ENCODE data around the gene POU2AF1.

Gene POU2AF1

GRCh38 chr11:111406091-111406490 lies 27.0 kb upstream of the POU2AF1 start (continued):
- no peak for TF ChIP-seq PPARA (CRISPR knock-in tag; IDR thresholded peaks at IDR 0.05; ENCODE audit: borderline replicate concordance)
- no peak for TF ChIP-seq GLIS3 (CRISPR knock-in tag; IDR thresholded peaks at IDR 0.05)
- TF ChIP-seq ZC3H10 (CRISPR knock-in tag; IDR thresholded peaks at IDR 0.05) = no peak
- no peak for TF ChIP-seq TCF4 (CRISPR knock-in tag; IDR thresholded peaks at IDR 0.05; ENCODE audit: borderline replicate concordance)

GRCh38 chr11:111405551-111405950 lies 26.5 kb upstream of the POU2AF1 start:
- no peak for TF ChIP-seq CREB5 (CRISPR knock-in tag; IDR thresholded peaks at IDR 0.05; ENCODE audit: low read depth)
- TF ChIP-seq TOX (CRISPR knock-in tag; IDR thresholded peaks at IDR 0.05; ENCODE audit: borderline replicate concordance) = no peak
- TF ChIP-seq ISL1 (CRISPR knock-in tag; IDR thresholded peaks at IDR 0.05) = no peak
- TF ChIP-seq CSDC2 (CRISPR knock-in tag; IDR thresholded peaks at IDR 0.05) = no peak
- no peak for TF ChIP-seq ZNF70 (CRISPR knock-in tag; IDR thresholded peaks at IDR 0.05)
- TF ChIP-seq CSRNP3 (CRISPR knock-in tag; IDR thresholded peaks at IDR 0.05) = no peak
- TF ChIP-seq RARB (CRISPR knock-in tag; IDR thresholded peaks at IDR 0.05) = no peak
- no peak for TF ChIP-seq ZFP30 (CRISPR knock-in tag; IDR thresholded peaks at IDR 0.05)
- TF ChIP-seq TSHZ2 (CRISPR knock-in tag; IDR thresholded peaks at IDR 0.05) = no peak
- no peak for TF ChIP-seq POU6F1 (CRISPR knock-in tag; IDR thresholded peaks at IDR 0.05; ENCODE audit: borderline replicate concordance, low read depth)
- TF ChIP-seq PATZ1 (CRISPR knock-in tag; IDR thresholded peaks at IDR 0.05; ENCODE audit: borderline replicate concordance) = no peak
- ATAC-seq = no peak

- ATAC-seq = no peak
- TF ChIP-seq ZNF8 (CRISPR knock-in tag; IDR thresholded peaks at IDR 0.05) (no peak), ZFP30 (CRISPR knock-in tag; IDR thresholded peaks at IDR 0.05) (no peak), SNAI2 (CRISPR knock-in tag; IDR thresholded peaks at IDR 0.05) (no peak), BACH2 (CRISPR knock-in tag; IDR thresholded peaks at IDR 0.05; ENCODE audit: borderline replicate concordance) (no peak), ZC3H10 (CRISPR knock-in tag; IDR thresholded peaks at IDR 0.05) (no peak), ZNF565 (CRISPR knock-in tag; conservative IDR thresholded peaks at IDR 0.05; ENCODE audit: low read depth) (no peak), PATZ1 (CRISPR knock-in tag; IDR thresholded peaks at IDR 0.05; ENCODE audit: borderline replicate concordance) (no peak), TOX (CRISPR knock-in tag; IDR thresholded peaks at IDR 0.05; ENCODE audit: borderline replicate concordance) (no peak), GLIS3 (CRISPR knock-in tag; IDR thresholded peaks at IDR 0.05) (no peak), POU6F1 (CRISPR knock-in tag; IDR thresholded peaks at IDR 0.05; ENCODE audit: borderline replicate concordance, low read depth) (no peak), PPARA (CRISPR knock-in tag; IDR thresholded peaks at IDR 0.05; ENCODE audit: borderline replicate concordance) (no peak), OSR1 (CRISPR knock-in tag; IDR thresholded peaks at IDR 0.05) (no peak), CSRNP3 (CRISPR knock-in tag; IDR thresholded peaks at IDR 0.05) (no peak), CREB5 (CRISPR knock-in tag; IDR thresholded peaks at IDR 0.05; ENCODE audit: low read depth) (no peak), ESRRG (CRISPR knock-in tag; IDR thresholded peaks at IDR 0.05) (no peak)
These were observed 24.1 kb upstream of the POU2AF1 start for GRCh38 chr11:111403051-111403726.

All from SK-N-SH treated with all-trans-retinoic acid at 6 μM for 48 hours (cell line).